Common myeloid progenitor, CD34-positive (primary cell): ENCODE results near the gene LTB.

Experiments
- CTCF ChIA-PET: fragments of 350-600 bp; sonication (Branson Sonifier 250); formaldehyde crosslinking; loops from one replicate; lab custom pipeline; 2021; ENCODE audit warnings: antibody characterized with exemption; lab: Charles Lee
- POLR2A ChIA-PET: fragments of 350-600 bp; sonication (Branson Sonifier 250); formaldehyde crosslinking; loops from one replicate; lab custom pipeline; 2021; ENCODE audit warnings: antibody characterized with exemption; lab: Charles Lee
- DNase-seq, 3 donors: peaks; one replicate each; pipeline versions ENCODE4 v3.0.0 to v3.0.0-alpha.2; 2013
- H3K27ac ChIP-seq, 2 experiments: 1 replicate in 1 of 2; 2 replicates in 1 of 2; pipeline ENCODE4 v1.7.0; 2013; ENCODE audit warnings: inconsistent platforms in 2 of 2, low read length in 2 of 2, mild to moderate bottlenecking in 2 of 2, low read depth in 1 of 2, moderate library complexity in 1 of 2; ENCODE audit not compliant: severe bottlenecking in 2 of 2, insufficient read depth in 1 of 2, poor library complexity in 1 of 2
- H3K27me3 ChIP-seq, 5 experiments: replicated peaks in 2 of 5; 1 replicate in 3 of 5; 2 replicates in 2 of 5; pipeline versions ENCODE4 v1.6.1 to v1.7.0; 2013; ENCODE audit warnings: low read length in 4 of 5, mild to moderate bottlenecking in 2 of 5, moderate library complexity in 2 of 5, inconsistent platforms in 1 of 5; ENCODE audit not compliant: insufficient read depth in 5 of 5, control insufficient read depth in 4 of 5
- H3K36me3 ChIP-seq, 4 experiments: 1 replicate in 2 of 4; 2 replicates in 2 of 4; pipeline versions ENCODE4 v1.6.1 to v1.7.0; 2013; ENCODE audit warnings: low read length in 3 of 4, control low read depth in 1 of 4, mild to moderate bottlenecking in 1 of 4; ENCODE audit not compliant: control insufficient read depth in 4 of 4, insufficient read depth in 4 of 4
- H3K4me1 ChIP-seq, 4 experiments: 1 replicate in 3 of 4; 2 replicates in 1 of 4; pipeline versions ENCODE4 v1.6.1 to v1.7.1; 2013; ENCODE audit warnings: low read length in 3 of 4, mild to moderate bottlenecking in 3 of 4, control low read depth in 1 of 4, inconsistent platforms in 1 of 4, moderate library complexity in 1 of 4; ENCODE audit not compliant: control insufficient read depth in 4 of 4, insufficient read depth in 4 of 4; ENCODE audit errors: control extremely low read depth in 1 of 4
- H3K4me3 ChIP-seq, 7 experiments: 1 replicate in 4 of 7; 2 replicates in 3 of 7; pipeline versions ENCODE4 v1.5.1 to v1.7.0; 2013; ENCODE audit warnings: mild to moderate bottlenecking in 7 of 7, low read length in 6 of 7, moderate library complexity in 6 of 7, inconsistent platforms in 2 of 7, low read depth in 2 of 7, control low read depth in 1 of 7; ENCODE audit not compliant: insufficient read depth in 4 of 7, control insufficient read depth in 1 of 7; ENCODE audit errors: extremely low read depth in 1 of 7
- H3K9me3 ChIP-seq, 5 experiments: 1 replicate in 4 of 5; 2 replicates in 1 of 5; pipeline versions ENCODE4 v1.6.1 to v1.7.1; 2013; ENCODE audit warnings: low read length in 4 of 5, mild to moderate bottlenecking in 2 of 5, inconsistent platforms in 1 of 5, low read depth in 1 of 5, moderate library complexity in 1 of 5; ENCODE audit not compliant: control insufficient read depth in 4 of 5, insufficient read depth in 2 of 5; ENCODE audit errors: control extremely low read depth in 1 of 5
- WGBS: methylation state at CpG from one replicate; pipeline ENCODE4 v1.1.5; 2013; ENCODE audit not compliant: insufficient coverage; 5-methylcytosine and 5-hydroxymethylcytosine counted together

Gene LTB

DNA sequence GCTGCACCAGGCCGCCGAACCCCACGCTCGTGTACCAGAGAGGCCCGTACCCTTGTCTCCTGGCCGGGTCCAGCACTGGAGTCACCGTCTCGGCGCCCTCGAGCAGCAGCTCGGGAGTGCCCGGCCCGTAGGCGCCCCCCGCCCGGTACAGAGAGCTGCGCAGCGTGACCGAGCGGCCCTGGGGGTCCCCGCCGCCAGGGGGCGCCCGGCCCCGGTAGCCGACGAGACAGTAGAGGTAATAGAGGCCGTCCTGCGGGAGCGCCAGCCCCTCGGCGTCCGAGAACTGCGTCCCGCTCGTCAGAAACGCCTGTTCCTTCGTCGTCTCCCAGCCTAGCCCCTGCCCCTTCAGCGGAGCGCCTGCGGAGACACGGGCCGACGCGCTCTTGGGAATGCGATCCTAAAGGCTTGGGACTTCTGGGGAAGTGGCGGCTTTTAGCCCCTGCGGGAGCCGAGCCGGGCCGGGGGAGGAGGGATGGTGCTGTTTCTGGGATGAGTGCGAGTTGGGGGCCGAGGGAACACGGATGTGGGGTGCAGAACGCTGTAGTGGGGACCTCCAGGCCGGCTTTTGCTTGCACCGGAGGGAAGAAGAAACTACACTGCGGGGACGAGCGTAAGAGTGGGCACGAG lies 1.3 kb downstream of the LTB start:
- no peaks in the 10 kb centered on the region for H3K36me3 ChIP-seq
- peak overlapping the region; percentile 46 to 83 for H3K27ac ChIP-seq
- H3K4me3 ChIP-seq: peak overlapping the region; percentile 85 to 96 (median 91)
- under 1% methylated on average over 40 of the region's 62 CpGs for WGBS
- H3K27me3 ChIP-seq: no peaks in the 10 kb centered on the region
- H3K4me1 ChIP-seq: peaks cover 12 to 65% (median 57%) of the 10 kb centered on the region in 4 experiments
- DNase-seq: peak; percentile 81 to 86 (median 85)
- H3K9me3 ChIP-seq: no peaks in the 10 kb centered on the region
- ChIA-PET POLR2A (interaction anchor here (0.8 to 2.4 kb wide), 8 partner anchors 13 to 34 kb away, joined by 3 to 8 read pairs (median 4); partner anchors contain the start of gene NFKBIL1), CTCF (interaction anchor here (0.8 to 19.6 kb wide), 8 partner anchors 9 to 46 kb away, joined by 3 to 605 read pairs (median 5); partner anchors contain the start of genes AIF1, ATP6V1G2, DDX39B and LTA)

DNA sequence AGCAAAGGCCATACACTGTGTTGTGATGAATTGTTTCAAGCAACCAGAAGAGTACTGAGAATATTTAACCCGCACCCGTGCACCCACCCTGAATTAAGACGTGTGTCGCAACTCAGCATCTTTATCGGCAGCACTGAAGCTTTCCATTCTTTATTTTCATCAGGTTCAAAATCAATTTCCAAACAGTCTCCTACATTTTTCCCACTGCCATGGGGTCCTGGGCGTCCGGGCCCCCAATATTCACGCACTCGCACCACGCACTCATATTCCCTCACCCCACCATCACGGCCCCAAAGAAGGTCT lies 1.8 kb downstream of the LTB start:
- DNase-seq: no peak
- H3K27me3 ChIP-seq: no peaks in the 10 kb centered on the region
- H3K4me1 ChIP-seq: peaks cover 10 to 64% (median 57%) of the 10 kb centered on the region in 4 experiments
- 43% methylated on average over 10 of the region's 11 CpGs for WGBS
- H3K4me3 ChIP-seq: peak overlapping the region; percentile 85 to 96 (median 91)
- POLR2A ChIA-PET: interaction anchor here (0.8 to 2.4 kb wide), 6 partner anchors 18 to 33 kb away, joined by 3 to 8 read pairs (median 4); partner anchors contain the start of gene NFKBIL1
- H3K27ac ChIP-seq: no peak overlapping the region
- CTCF ChIA-PET: interaction anchor here (0.8 to 19.6 kb wide), 8 partner anchors 9 to 80 kb away, joined by 3 to 605 read pairs (median 4); partner anchors contain the start of genes AIF1, ATP6V1G2, C6orf47 and DDX39B
- no peaks in the 10 kb centered on the region for H3K36me3 ChIP-seq
- H3K9me3 ChIP-seq: no peaks in the 10 kb centered on the region

DNA sequence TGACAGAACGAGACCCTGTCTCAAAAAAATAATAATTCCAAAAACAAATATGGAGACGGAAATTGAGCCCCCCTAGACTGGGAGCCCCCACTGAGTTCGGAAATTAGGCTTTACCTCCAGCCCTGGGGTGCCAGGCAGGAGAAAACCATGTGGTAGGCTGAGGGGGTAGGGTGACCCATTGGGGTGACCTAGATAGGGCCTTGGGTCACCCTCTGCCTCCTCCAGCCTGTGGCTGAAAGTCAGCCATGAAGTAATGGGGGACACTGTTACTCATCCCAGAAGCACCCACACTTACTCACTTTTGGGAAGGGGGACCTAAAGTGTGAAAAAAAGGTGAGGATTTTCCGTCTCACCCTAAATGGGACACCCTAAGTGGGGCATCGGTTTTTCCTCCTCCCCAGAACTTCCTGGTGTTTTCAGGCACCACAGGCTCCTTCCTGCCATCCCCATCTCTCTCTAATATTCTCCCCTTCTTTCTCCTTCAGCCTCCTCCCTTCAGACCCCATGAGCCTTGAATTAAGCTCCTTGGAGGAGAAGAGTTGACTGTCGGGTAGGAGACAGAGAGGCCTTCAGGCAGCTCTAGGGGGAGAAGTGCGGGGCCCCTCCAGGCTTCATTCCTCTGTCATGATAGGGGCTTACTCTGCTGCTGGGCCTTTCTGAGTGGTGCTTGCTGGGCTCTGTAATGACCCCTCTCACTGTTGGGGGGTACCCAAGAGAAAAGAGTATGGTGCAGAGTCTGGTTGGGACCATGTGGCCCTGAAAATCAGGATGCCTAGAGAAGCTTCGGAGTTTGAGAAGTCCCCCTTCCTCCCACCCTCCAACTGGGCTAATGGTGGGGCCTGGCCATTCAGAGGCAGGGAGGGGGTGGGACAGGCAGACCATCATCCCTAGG lies 2.4 kb downstream of the LTB start:
- Histone ChIP-seq H3K4me3 (peak overlapping the region in 6 of 7 experiments; percentile 85 to 96 (median 90)), H3K36me3 (no peaks in the 10 kb centered on the region), H3K27me3 (no peaks in the 10 kb centered on the region), H3K4me1 (peaks cover 8 to 64% (median 56%) of the 10 kb centered on the region in 4 experiments), H3K9me3 (no peaks in the 10 kb centered on the region), H3K27ac (no peak overlapping the region)
- WGBS: 97% methylated on average over 3 of the region's 8 CpGs
- POLR2A ChIA-PET: interaction anchor here (1.4 to 2.4 kb wide), 2 partner anchors 19 to 29 kb away, joined by 8 read pairs; no protein-coding TSS in a partner anchor
- DNase-seq: no peak
- CTCF ChIA-PET: interaction anchor here (0.8 to 19.6 kb wide), 8 partner anchors 10 to 81 kb away, joined by 3 to 605 read pairs (median 4); partner anchors contain the start of genes AIF1, ATP6V1G2, C6orf47 and DDX39B

DNA sequence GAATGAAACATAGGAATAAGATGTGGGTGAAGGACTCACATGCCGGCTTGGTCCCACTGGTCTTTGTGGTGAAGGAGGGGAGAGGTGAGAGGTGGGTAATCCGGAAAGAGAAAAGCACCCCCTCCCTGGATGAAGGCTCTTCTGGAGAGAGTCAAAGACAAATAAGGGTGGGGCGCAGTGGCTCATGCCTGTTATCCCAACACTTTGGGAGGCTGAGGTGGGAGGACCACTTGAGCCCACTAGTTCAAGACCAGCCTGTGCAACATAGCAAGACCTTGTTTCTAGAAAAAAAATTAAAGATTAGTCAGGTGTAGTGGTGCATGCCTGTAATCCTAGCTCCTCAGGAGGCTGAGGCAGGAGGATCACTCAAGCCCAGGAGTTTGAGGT lies 3.1 kb downstream of the LTB start:
- no peak for DNase-seq
- CTCF ChIA-PET: interaction anchor here (6.5 to 19.6 kb wide), 4 partner anchors 8 to 29 kb away, joined by 76 to 605 read pairs (median 348); partner anchors contain the start of genes ATP6V1G2, DDX39B, LST1 and LTA
- no peak overlapping the region for H3K27ac ChIP-seq
- H3K4me1 ChIP-seq: peaks cover 6 to 57% (median 54%) of the 10 kb centered on the region in 4 experiments
- H3K36me3 ChIP-seq: no peaks in the 10 kb centered on the region
- no peaks in the 10 kb centered on the region for H3K27me3 ChIP-seq
- POLR2A ChIA-PET: no interaction called here
- no peaks in the 10 kb centered on the region for H3K9me3 ChIP-seq
- H3K4me3 ChIP-seq: no peak overlapping the region
- 93% methylated on average over 3 of the region's 3 CpGs for WGBS

DNA sequence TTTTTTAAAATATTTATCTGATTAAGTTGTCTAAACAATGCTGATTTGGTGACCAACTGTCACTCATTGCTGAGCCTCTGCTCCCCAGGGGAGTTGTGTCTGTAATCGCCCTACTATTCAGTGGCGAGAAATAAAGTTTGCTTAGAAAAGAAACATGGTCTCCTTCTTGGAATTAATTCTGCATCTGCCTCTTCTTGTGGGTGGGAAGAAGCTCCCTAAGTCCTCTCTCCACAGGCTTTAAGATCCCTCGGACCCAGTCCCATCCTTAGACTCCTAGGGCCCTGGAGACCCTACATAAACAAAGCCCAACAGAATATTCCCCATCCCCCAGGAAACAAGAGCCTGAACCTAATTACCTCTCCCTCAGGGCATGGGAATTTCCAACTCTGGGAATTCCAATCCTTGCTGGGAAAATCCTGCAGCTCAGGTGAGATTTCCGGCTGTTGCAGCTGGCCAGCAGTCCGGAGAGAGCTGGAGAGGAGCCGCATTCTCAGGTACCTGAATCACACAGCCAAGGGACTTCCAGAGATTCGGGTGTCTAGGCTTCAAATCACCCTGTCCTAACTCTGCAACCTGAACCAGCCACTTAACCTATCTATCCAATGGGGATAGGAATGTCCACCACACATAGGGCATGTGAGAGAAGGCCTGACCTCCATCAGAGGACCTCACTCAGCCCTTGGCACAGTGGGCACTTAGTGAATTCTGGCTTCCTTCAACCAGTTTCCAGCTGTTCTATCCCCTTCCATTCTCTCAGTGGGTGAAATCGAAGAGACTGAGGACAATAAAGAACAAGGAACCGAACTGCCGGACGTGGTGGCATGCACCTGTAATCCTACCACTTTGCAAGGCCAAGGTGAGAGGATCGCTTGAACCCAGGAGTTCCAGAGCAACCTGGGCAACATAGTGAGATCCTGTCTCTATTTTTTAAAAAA lies 3.8 kb downstream of the LTB start:
- Histone ChIP-seq H3K27ac (no peak overlapping the region), H3K9me3 (no peaks in the 10 kb centered on the region), H3K4me3 (no peak overlapping the region), H3K36me3 (no peaks in the 10 kb centered on the region), H3K27me3 (no peaks in the 10 kb centered on the region), H3K4me1 (peaks cover 6 to 52% (median 48%) of the 10 kb centered on the region in 4 experiments)
- no peak for DNase-seq
- WGBS: 96% methylated on average over 9 of the region's 12 CpGs
- CTCF ChIA-PET: interaction anchor here (1.2 to 19.6 kb wide), 5 partner anchors 8 to 47 kb away, joined by 3 to 605 read pairs (median 139); partner anchors contain the start of genes ATP6V1G2, DDX39B, LST1 and LTA
- POLR2A ChIA-PET: no interaction called here

DNA sequence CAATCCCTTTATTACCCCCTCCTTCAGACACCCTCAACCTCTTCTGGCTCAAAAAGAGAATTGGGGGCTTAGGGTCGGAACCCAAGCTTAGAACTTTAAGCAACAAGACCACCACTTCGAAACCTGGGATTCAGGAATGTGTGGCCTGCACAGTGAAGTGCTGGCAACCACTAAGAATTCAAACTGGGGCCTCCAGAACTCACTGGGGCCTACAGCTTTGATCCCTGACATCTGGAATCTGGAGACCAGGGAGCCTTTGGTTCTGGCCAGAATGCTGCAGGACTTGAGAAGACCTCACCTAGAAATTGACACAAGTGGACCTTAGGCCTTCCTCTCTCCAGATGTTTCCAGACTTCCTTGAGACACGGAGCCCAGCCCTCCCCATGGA lies 4.7 kb downstream of the LTB start:
- 90% methylated on average over 1 of the region's 3 CpGs for WGBS

More for the DNA sequence above, 4.7 kb downstream of the LTB start:
- Histone ChIP-seq H3K4me1 (peaks cover under 1 to 50% (median 42%) of the 10 kb centered on the region in 4 experiments), H3K4me3 (no peak overlapping the region), H3K27ac (no peak overlapping the region), H3K36me3 (no peaks in the 10 kb centered on the region), H3K9me3 (no peaks in the 10 kb centered on the region), H3K27me3 (no peaks in the 10 kb centered on the region)
- CTCF ChIA-PET: interaction anchor here (1.2 to 19.6 kb wide), 5 partner anchors 9 to 46 kb away, joined by 3 to 605 read pairs (median 139); partner anchors contain the start of genes ATP6V1G2, DDX39B, LST1 and LTA
- DNase-seq: no peak
- POLR2A ChIA-PET: no interaction called here
